Left ventricle myocardium superior (tissue), 1 donor: Measurements from ENCODE around the gene CSN2. TPM values are rescaled to one million over a fixed set of nuclear protein-coding genes. Genes with fewer than 3 reads are reported as not detected.

Experiments used
- ATAC-seq: fragments of 200-7000 bp; cut with Tn5 transposase; one replicate; pipeline ENCODE4 v1.9.1; 2020; ENCODE audit warnings: mild to moderate bottlenecking, moderate library complexity
- DNase-seq: peaks from one replicate; pipeline ENCODE4 v3.0.0-alpha.2; 2020
- intact Hi-C: fragments of 100-400 bp; cut with micrococcal nuclease; formaldehyde crosslinking; loops from one replicate; pipeline ENCODE4 v1.11.0; 2022
- total RNA-seq: library from RNA; stranded (reverse); fragmentation: NEBNext Ultra II Directional; extraction: Animal tissue kit (Norgen Biotek cat#: 25700); gene quantifications from one replicate; pipeline ENCODE4 v1.2.1, GENCODE V29; 2021
- donor health status: DM: no; HTN: yes; CAD: no; lungs with severe emphysema.

The CSN2 gene
- total RNA-seq, 1 donor from 2014 or later, result not detected

- intact Hi-C loops, result no loop called here
- ATAC-seq, result no peak
- DNase-seq, result no peak
Observed at GRCh38 chr4:69910016-69910782, 55.3 kb downstream of the CSN2 start.

- intact Hi-C loops, result no loop called here
- DNase-seq (no peak), ATAC-seq (no peak)
Observed at GRCh38 chr4:69909195-69909594, 56.3 kb downstream of the CSN2 start.

- no peak for DNase-seq
- no peak for ATAC-seq
Observed at GRCh38 chr4:69907151-69907550, 58.4 kb downstream of the CSN2 start.

More at GRCh38 chr4:69907151-69907550, 58.4 kb downstream of the CSN2 start:
- intact Hi-C loops, result no loop called here

Other genes with a start within 250 kb of the CSN2 start
- 0.57 TPM for gene SULT1B1, start 205.1 kb downstream of the CSN2 start, total RNA-seq
- gene SULT1E1, start 105.6 kb downstream of the CSN2 start, total RNA-seq, result not detected
- gene CSN1S1, start 34.7 kb downstream of the CSN2 start, total RNA-seq, result not detected
- not detected for gene STATH, start 30.2 kb upstream of the CSN2 start, total RNA-seq
- not detected for gene HTN3, start 62.7 kb upstream of the CSN2 start, total RNA-seq
- not detected for gene HTN1, start 84.7 kb upstream of the CSN2 start, total RNA-seq
- gene PRR27, start 188.5 kb upstream of the CSN2 start, total RNA-seq, result not detected
- gene ODAM, start 230.0 kb upstream of the CSN2 start, total RNA-seq, result not detected